H1 (cell line): ENCODE data around the gene B4GALT7. TPM values are rescaled to one million over a fixed set of nuclear protein-coding genes. Genes with fewer than 3 reads are reported as not detected.

Source experiments
- NANOG ChIP-seq: IDR thresholded peaks from 2 replicates; pipeline ENCODE4 v1.6.1; 2011; ENCODE audit warnings: low read length, low read depth, mild to moderate bottlenecking, inconsistent platforms; ENCODE audit not compliant: insufficient read depth, poor library complexity, severe bottlenecking
- NRF1 ChIP-seq: IDR thresholded peaks from 2 replicates; pipeline ENCODE4 v1.6.1; 2011; ENCODE audit warnings: mild to moderate bottlenecking, low read depth, low read length, improper control_type of control experiment
- PHF8 ChIP-seq: fragments of 200-600 bp; sonication (generic); conservative IDR thresholded peaks from 2 replicates; pipeline ENCODE4 v1.7.1; 2012; ENCODE audit warnings: low read depth, mild to moderate bottlenecking, inconsistent platforms, low read length, moderate library complexity
- RBBP5 ChIP-seq: IDR thresholded peaks from 2 replicates; pipeline ENCODE4 v1.7.1; 2012; ENCODE audit warnings: low read depth, mild to moderate bottlenecking, inconsistent platforms, low read length, moderate library complexity, borderline replicate concordance
- polyA plus RNA-seq, 7 experiments: library from polyadenylated mRNA; depleted of rRNA in 3 of 7; stranded (reverse) in 5 of 7; unstranded in 2 of 7; fragments of >200 nt in 5 of 7; fragments of 200-250 nt in 2 of 7; gene quantifications; 1 replicate in 5 of 7; 2 replicates in 1 of 7; 4 replicates in 1 of 7; pipeline versions ENCODE4 v1.2.1 to v1.2.3, GENCODE V29; 2011 to 2013; ENCODE audit warnings: missing spikeins in 2 of 7, mixed read lengths in 2 of 7
- total RNA-seq: library from RNA; stranded (reverse); fragmentation: NEBNext Ultra II Directional; extraction: Animal tissue kit (Norgen Biotek cat#: 25700); gene quantifications from 2 replicates; pipeline ENCODE4 v1.2.1, GENCODE V29; 2021
- TF ChIP-seq, protein P1 (sequence below): fragments of 300-600 bp; sonication (generic); IDR thresholded peaks from 2 replicates; pipeline ENCODE4 v1.7.1; 2012; ENCODE audit warnings: low read length, moderate library complexity, mild to moderate bottlenecking, inconsistent platforms; ENCODE audit not compliant: insufficient replicate concordance
- TF ChIP-seq, protein P2 (sequence below): IDR thresholded peaks from 2 replicates; pipeline ENCODE4 v1.6.1; 2012; ENCODE audit warnings: inconsistent platforms
- TF ChIP-seq, protein P3 (sequence below): IDR thresholded peaks from 2 replicates; pipeline ENCODE4 v1.6.1; 2012; ENCODE audit warnings: low read length, inconsistent platforms

The B4GALT7 gene
- total and polyA plus RNA-seq, 2 of the 8 experiments (the other 6 are each of a cell fraction or from before 2014, with no cell fraction given), result 18.7 to 31.9 TPM

DNA sequence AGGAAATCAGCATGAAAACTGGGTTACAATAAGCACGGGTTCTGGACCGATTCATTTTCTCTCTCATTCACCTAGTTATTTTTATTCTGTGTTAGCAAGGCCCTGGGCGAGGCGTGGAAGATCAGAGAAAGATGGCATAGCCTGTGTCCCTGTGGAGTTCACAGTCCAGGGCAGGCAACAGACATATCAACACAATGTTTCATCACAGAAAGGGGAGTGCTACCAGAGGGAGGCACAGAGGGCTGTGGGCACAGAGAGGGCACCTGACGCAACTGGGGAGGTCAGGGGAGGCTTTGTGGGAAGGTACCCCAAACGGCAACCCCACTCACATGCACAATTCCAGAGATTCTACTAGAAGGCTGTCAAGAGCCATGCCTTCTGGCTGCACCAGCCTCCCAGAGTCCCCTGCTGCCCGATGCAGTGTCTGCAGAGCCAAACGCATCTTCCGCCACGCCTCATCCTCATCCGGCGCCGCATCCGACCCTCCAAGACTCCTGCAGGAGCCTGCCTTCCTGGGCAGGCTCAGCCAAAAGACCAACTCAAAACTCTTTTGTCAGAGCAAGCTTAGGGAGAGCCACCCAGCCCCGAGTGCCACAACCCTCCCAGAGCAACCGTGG lies 47.0 kb upstream of the B4GALT7 start (continued):
- TF ChIP-seq, protein P1, sequence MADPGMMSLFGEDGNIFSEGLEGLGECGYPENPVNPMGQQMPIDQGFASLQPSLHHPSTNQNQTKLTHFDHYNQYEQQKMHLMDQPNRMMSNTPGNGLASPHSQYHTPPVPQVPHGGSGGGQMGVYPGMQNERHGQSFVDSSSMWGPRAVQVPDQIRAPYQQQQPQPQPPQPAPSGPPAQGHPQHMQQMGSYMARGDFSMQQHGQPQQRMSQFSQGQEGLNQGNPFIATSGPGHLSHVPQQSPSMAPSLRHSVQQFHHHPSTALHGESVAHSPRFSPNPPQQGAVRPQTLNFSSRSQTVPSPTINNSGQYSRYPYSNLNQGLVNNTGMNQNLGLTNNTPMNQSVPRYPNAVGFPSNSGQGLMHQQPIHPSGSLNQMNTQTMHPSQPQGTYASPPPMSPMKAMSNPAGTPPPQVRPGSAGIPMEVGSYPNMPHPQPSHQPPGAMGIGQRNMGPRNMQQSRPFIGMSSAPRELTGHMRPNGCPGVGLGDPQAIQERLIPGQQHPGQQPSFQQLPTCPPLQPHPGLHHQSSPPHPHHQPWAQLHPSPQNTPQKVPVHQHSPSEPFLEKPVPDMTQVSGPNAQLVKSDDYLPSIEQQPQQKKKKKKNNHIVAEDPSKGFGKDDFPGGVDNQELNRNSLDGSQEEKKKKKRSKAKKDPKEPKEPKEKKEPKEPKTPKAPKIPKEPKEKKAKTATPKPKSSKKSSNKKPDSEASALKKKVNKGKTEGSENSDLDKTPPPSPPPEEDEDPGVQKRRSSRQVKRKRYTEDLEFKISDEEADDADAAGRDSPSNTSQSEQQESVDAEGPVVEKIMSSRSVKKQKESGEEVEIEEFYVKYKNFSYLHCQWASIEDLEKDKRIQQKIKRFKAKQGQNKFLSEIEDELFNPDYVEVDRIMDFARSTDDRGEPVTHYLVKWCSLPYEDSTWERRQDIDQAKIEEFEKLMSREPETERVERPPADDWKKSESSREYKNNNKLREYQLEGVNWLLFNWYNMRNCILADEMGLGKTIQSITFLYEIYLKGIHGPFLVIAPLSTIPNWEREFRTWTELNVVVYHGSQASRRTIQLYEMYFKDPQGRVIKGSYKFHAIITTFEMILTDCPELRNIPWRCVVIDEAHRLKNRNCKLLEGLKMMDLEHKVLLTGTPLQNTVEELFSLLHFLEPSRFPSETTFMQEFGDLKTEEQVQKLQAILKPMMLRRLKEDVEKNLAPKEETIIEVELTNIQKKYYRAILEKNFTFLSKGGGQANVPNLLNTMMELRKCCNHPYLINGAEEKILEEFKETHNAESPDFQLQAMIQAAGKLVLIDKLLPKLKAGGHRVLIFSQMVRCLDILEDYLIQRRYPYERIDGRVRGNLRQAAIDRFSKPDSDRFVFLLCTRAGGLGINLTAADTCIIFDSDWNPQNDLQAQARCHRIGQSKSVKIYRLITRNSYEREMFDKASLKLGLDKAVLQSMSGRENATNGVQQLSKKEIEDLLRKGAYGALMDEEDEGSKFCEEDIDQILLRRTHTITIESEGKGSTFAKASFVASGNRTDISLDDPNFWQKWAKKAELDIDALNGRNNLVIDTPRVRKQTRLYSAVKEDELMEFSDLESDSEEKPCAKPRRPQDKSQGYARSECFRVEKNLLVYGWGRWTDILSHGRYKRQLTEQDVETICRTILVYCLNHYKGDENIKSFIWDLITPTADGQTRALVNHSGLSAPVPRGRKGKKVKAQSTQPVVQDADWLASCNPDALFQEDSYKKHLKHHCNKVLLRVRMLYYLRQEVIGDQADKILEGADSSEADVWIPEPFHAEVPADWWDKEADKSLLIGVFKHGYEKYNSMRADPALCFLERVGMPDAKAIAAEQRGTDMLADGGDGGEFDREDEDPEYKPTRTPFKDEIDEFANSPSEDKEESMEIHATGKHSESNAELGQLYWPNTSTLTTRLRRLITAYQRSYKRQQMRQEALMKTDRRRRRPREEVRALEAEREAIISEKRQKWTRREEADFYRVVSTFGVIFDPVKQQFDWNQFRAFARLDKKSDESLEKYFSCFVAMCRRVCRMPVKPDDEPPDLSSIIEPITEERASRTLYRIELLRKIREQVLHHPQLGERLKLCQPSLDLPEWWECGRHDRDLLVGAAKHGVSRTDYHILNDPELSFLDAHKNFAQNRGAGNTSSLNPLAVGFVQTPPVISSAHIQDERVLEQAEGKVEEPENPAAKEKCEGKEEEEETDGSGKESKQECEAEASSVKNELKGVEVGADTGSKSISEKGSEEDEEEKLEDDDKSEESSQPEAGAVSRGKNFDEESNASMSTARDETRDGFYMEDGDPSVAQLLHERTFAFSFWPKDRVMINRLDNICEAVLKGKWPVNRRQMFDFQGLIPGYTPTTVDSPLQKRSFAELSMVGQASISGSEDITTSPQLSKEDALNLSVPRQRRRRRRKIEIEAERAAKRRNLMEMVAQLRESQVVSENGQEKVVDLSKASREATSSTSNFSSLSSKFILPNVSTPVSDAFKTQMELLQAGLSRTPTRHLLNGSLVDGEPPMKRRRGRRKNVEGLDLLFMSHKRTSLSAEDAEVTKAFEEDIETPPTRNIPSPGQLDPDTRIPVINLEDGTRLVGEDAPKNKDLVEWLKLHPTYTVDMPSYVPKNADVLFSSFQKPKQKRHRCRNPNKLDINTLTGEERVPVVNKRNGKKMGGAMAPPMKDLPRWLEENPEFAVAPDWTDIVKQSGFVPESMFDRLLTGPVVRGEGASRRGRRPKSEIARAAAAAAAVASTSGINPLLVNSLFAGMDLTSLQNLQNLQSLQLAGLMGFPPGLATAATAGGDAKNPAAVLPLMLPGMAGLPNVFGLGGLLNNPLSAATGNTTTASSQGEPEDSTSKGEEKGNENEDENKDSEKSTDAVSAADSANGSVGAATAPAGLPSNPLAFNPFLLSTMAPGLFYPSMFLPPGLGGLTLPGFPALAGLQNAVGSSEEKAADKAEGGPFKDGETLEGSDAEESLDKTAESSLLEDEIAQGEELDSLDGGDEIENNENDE, result no peak
- TF ChIP-seq, protein P2, sequence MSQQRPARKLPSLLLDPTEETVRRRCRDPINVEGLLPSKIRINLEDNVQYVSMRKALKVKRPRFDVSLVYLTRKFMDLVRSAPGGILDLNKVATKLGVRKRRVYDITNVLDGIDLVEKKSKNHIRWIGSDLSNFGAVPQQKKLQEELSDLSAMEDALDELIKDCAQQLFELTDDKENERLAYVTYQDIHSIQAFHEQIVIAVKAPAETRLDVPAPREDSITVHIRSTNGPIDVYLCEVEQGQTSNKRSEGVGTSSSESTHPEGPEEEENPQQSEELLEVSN, result no peak
- TF ChIP-seq PHF8, result no peak
- no peak for TF ChIP-seq NANOG
- TF ChIP-seq NRF1, result no peak
- TF ChIP-seq RBBP5, result no peak
- TF ChIP-seq, protein P3, sequence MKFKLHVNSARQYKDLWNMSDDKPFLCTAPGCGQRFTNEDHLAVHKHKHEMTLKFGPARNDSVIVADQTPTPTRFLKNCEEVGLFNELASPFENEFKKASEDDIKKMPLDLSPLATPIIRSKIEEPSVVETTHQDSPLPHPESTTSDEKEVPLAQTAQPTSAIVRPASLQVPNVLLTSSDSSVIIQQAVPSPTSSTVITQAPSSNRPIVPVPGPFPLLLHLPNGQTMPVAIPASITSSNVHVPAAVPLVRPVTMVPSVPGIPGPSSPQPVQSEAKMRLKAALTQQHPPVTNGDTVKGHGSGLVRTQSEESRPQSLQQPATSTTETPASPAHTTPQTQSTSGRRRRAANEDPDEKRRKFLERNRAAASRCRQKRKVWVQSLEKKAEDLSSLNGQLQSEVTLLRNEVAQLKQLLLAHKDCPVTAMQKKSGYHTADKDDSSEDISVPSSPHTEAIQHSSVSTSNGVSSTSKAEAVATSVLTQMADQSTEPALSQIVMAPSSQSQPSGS, result no peak
